ENCODE results near the gene OR4K1. TPM values are rescaled to one million over a fixed set of nuclear protein-coding genes. Genes with fewer than 3 reads are reported as not detected.
"Not testable (repeated sequence)": the region's sequence is repeated elsewhere in the genome, so short reads cannot be mapped to it uniquely, and the experiment has no call there.

OR4K1 gene, protein sequence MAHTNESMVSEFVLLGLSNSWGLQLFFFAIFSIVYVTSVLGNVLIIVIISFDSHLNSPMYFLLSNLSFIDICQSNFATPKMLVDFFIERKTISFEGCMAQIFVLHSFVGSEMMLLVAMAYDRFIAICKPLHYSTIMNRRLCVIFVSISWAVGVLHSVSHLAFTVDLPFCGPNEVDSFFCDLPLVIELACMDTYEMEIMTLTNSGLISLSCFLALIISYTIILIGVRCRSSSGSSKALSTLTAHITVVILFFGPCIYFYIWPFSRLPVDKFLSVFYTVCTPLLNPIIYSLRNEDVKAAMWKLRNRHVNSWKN
- polyA plus RNA-seq (2013, experiment 1 of 2; ENCODE audit: insufficient read length) = not detected
- polyA plus RNA-seq (2013, experiment 2 of 2; ENCODE audit: insufficient read length) = not detected

- DNase-seq = no peak
Measured at GRCh38 chr14:19930617-19931016, at the start of gene OR4K1. Gene OR4K1, plus strand, starts transcription at chr14:19930917. Its CDS starts 4,750 bp downstream, at chr14:19935667.

DNA sequence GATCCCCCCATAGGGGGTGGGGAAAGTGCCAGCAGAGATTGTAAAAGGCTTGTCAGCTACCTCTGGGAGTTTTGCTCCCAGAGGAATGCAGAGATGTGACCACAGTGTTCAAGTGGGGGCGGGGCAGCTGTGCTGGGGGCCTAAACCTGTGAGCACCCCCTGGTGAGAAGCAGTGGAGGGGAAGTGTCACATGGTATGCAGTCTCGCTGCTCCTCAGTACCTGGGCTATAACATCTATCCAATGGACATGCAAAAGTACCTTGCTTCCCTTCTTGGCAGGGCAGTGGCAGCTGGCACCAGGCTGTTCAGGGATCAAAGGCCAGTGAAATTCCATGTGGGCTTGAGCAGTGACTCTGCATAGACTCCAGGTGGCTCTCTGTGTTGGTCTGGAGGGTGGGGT, 35.4 kb upstream of the OR4K1 start:
- DNase-seq = no peak

- DNase-seq = no peak
Measured at GRCh38 chr14:19900999-19901398, 29.7 kb upstream of the OR4K1 start.

DNA sequence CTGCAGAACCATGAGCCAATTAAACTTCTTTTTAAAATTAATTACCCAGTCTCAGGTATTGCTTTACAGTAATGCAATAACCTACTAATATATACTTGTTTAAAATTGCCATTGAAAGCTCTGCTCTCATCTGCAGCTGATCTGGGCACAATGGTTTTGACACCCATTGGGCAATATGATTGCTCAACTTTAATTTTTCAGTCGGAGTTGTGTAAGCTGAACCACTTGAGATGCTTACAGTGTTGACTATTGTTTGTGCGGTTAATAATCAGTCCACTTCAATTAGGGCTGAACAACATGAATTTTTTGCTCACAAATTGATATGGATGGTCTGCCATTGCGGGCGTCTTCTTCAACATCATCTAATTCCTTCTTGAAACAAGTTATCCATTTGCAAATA, 28.3 kb upstream of the OR4K1 start:
- no peak for DNase-seq

- DNase-seq = no peak
Measured at GRCh38 chr14:19906665-19907064, 24.1 kb upstream of the OR4K1 start.

DNA sequence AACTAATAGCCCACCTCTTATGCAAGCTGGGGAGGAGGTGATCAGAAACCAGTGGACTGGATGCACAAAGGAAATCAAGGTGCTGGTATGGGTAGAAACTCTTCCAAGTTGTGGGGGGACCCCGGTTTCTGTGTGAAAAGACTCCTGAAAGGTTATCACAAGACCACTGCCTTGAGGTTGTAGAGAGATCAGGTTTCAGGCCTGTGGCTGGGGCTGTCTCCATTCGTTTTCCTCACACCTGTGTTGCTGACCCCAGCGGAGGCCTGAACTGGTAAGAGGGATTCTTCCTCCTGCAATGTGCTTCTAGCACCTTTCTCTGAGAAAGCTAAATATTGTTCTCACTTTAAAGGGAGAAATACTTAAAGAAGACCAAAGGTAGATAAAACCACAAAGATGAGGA, 19.6 kb upstream of the OR4K1 start:
- no peak for DNase-seq

DNA sequence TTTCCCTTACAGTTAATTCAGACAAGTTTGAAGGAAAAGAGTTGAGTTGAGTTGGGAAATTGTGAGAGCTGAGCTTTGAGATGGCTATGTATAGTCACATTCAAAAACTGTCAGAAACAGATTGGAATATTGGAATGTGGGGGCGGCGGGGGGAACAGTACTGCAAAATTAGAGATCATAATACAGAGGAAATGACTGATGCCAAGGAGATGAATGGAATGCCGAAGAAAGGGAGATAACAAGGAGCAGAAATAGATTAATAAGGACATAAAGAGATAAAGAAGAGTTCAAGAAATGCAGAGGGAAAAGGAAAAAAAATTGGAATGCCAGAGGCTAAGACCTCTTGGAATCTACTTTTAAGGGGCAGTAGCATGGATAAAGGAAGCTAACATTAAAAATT, 13.5 kb upstream of the OR4K1 start:
- no peak for DNase-seq

DNA sequence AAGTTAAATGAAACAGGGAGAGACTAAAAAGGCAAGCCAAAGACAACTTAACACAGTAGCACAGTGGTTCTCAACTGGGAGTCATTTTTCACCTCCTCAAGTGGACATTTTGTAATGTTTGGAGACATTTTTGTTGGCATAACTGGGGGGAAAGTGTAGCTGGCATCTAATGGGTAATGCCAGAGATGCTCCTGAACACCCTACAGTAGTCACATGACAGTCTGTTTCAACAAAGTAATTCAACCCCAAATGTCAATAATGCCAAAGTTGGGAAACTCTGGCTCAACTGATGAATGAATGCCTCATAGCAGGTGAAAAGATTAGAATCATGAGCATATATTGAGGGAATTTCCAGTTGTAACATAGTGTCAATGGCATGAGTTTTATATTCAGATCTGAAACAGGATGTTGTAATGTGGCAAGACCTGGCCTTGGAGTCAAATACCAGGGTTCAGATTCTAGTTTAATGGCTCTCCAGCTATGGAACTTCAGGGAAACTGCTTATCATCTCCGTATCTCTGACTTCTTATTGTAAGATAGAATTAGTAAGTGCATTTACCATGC, 12.7 kb upstream of the OR4K1 start:
- no peak for DNase-seq

GRCh38 chr14:19918553-19919264, 12.0 kb upstream of the OR4K1 start:
- DNase-seq = no peak

DNA sequence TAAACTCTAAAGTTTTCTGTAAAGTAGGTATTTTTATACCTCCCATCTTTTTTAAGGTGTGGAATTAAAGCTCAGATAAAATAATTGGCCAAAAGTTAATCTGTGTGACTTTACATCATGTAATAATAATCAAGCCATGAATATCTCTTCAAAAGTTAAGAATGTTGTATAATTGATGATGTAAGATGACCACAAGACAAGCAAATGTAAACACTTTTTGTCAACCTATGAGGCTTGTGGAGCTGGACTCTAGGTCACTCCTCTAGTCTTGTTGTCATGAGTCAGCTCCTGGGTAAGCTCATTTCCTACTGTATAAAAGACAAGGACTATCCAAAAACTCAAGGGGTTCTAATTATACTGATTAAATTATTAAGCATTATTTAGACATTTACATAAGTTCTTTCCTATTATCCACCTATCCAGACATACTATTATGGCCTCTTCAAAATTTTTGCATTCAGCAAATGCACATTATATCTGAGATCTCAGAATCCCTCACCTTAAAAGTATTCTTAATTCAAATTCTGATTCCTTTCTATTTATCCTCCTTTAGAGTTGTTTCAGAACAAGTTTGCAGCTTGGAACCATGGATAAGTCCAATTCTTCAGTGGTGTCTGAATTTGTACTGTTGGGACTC, 10.6 kb upstream of the OR4K1 start, which contains the start of gene OR4K5:
OR4K5 (plus strand) TSS at position 587 of the 637 bp plus-strand sequence; CDS start at position 587, 0 bp downstream.
- no peak for DNase-seq

DNA sequence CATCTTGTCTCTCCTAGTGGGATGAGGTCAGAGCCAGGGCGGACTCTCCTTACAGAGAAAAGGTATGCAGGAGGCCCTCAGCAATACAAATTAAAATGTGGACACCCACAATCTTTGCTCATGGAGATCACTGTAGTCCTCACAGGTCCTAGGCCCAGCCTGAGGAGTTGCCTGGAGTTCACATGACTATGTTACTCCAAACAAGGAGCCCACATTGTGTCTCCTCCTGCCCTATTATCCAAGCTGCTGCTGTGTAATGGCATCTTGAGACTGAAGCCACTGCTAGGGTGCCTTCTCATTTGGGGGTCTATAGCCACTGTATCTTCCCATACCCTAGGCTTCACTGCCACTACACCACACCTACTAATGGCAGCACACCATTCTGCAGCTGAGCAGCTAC, 11.0 kb downstream of the OR4K1 start:
- no peak for DNase-seq

GRCh38 chr14:19947413-19948090, 16.8 kb downstream of the OR4K1 start:
- no peak for DNase-seq

- DNase-seq = no peak
Measured at GRCh38 chr14:19949218-19949617, 18.5 kb downstream of the OR4K1 start.

- DNase-seq = not testable (repeated sequence)
Measured at GRCh38 chr14:19969735-19970134, 39.0 kb downstream of the OR4K1 start.

- DNase-seq = no peak
Measured at GRCh38 chr14:19974844-19975243, 44.1 kb downstream of the OR4K1 start.

DNA sequence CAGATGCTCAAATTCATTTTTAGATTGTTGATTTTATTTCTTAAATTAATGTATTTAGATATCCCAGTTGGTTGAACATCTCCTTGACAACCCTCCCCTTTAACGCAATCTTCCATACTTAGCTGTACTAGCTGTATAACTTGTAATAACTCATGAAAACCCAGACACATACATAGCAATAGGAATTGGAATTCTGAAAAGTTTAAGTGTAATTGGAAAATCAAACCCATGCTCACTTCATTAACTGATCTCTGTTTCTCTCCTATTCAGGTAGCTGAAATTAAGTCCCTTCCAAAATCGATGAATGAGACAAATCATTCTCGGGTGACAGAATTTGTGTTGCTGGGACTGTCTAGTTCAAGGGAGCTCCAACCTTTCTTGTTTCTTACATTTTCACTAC, 44.6 kb downstream of the OR4K1 start, which contains the start of gene OR4K15:
OR4K15 (plus strand) TSS at position 301 of the 400 bp plus-strand sequence; CDS start at position 301, 0 bp downstream.
- no peak for DNase-seq
